Transverse colon (tissue), 3 donors: ENCODE data around the gene CDC42.

ENCODE experiments used
- EP300 ChIP-seq: sonication (generic); formaldehyde crosslinking; IDR thresholded peaks from one replicate; pipeline ENCODE4 v1.6.1; 2017; ENCODE audit warnings: antibody characterized with exemption, low read depth
- TF ChIP-seq, protein P1 (sequence below), 5 experiments: fragments of 200-600 bp in 3 of 5; fragments of 450-650 bp in 2 of 5; sonication (generic) in 3 of 5; IDR thresholded peaks; 1 replicate in 2 of 5; 2 replicates in 3 of 5; pipeline ENCODE4 v1.5.1; 2016 to 2017; ENCODE audit warnings: antibody characterized with exemption in 5 of 5, inconsistent platforms in 3 of 5, mild to moderate bottlenecking in 2 of 5, moderate library complexity in 1 of 5

DNA sequence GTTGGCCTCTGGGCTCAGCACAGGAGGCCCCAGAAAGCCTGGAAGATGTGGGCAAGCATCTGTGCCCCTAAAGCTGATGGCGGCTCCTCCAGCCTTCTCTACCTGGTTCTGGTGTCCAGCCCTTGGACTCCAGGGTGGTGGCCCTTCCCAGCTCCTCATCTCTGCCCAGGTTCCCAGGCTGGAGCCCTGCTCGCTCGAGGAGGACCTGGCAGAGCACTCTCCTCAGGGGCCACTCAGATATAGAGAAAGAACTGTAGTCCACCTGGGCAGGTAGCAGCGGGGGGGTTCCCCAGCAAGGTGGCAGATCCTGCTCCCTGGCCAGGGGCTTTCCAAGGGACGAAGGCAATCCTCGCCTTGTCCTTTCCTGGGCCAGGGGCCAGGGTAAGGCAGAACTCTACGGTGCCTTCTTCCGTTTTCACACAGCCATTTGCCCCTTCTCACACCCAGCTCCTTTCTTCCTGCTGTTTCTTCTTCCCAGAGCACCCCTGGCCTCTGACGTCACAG is 71.4 kb downstream of the CDC42 start:
- TF ChIP-seq, protein P1, sequence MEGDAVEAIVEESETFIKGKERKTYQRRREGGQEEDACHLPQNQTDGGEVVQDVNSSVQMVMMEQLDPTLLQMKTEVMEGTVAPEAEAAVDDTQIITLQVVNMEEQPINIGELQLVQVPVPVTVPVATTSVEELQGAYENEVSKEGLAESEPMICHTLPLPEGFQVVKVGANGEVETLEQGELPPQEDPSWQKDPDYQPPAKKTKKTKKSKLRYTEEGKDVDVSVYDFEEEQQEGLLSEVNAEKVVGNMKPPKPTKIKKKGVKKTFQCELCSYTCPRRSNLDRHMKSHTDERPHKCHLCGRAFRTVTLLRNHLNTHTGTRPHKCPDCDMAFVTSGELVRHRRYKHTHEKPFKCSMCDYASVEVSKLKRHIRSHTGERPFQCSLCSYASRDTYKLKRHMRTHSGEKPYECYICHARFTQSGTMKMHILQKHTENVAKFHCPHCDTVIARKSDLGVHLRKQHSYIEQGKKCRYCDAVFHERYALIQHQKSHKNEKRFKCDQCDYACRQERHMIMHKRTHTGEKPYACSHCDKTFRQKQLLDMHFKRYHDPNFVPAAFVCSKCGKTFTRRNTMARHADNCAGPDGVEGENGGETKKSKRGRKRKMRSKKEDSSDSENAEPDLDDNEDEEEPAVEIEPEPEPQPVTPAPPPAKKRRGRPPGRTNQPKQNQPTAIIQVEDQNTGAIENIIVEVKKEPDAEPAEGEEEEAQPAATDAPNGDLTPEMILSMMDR (IDR thresholded peaks at IDR 0.05) = no peak
- no peak for TF ChIP-seq EP300
